Liver (tissue), 9 donors: ENCODE results near the gene DLEC1. TPM values are rescaled to one million over a fixed set of nuclear protein-coding genes. Genes with fewer than 3 reads are reported as not detected.

Experiments
- DNase-seq: peaks from one replicate; pipeline ENCODE4 v3.0.0-alpha.2; 2017; ENCODE audit warnings: low spot score
- H3K27ac ChIP-seq, 2 donors: one replicate each; pipeline ENCODE4 v1.7.0; 2013; ENCODE audit warnings: inconsistent platforms in 2 of 2, low read length in 2 of 2, control low read depth in 1 of 2, low read depth in 1 of 2, mild to moderate bottlenecking in 1 of 2
- H3K27me3 ChIP-seq, 4 donors: one replicate each; pipeline versions ENCODE4 v1.6.1 to v1.7.0; 2013; ENCODE audit warnings: low read length in 3 of 4, inconsistent platforms in 1 of 4, mild to moderate bottlenecking in 1 of 4, moderate library complexity in 1 of 4; ENCODE audit not compliant: control insufficient read depth in 4 of 4, insufficient read depth in 4 of 4
- H3K36me3 ChIP-seq, 4 donors: one replicate each; pipeline versions ENCODE4 v1.6.1 to v1.7.0; 2013; ENCODE audit warnings: low read length in 3 of 4, mild to moderate bottlenecking in 3 of 4, low read depth in 1 of 4, moderate library complexity in 1 of 4; ENCODE audit not compliant: control insufficient read depth in 4 of 4, insufficient read depth in 3 of 4
- H3K4me1 ChIP-seq, 4 donors: one replicate each; pipeline versions ENCODE4 v1.6.1 to v1.7.0; 2013; ENCODE audit warnings: low read length in 3 of 4, mild to moderate bottlenecking in 3 of 4, moderate library complexity in 1 of 4; ENCODE audit not compliant: control insufficient read depth in 4 of 4, insufficient read depth in 4 of 4
- H3K4me3 ChIP-seq, 3 donors: one replicate each; pipeline versions ENCODE4 v1.6.1 to v1.7.0; 2013; ENCODE audit warnings: low read length in 3 of 3, control low read depth in 1 of 3, low read depth in 1 of 3, mild to moderate bottlenecking in 1 of 3
- H3K9ac ChIP-seq, 2 donors: one replicate each; pipeline ENCODE4 v1.7.0; 2013; ENCODE audit warnings: low read length in 2 of 2, mild to moderate bottlenecking in 2 of 2, moderate library complexity in 2 of 2, control low read depth in 1 of 2, low read depth in 1 of 2
- H3K9me3 ChIP-seq, 4 donors: one replicate each; pipeline versions ENCODE4 v1.6.1 to v1.7.0; 2013; ENCODE audit warnings: low read length in 3 of 4; ENCODE audit not compliant: control insufficient read depth in 4 of 4
- FOXA2 ChIP-seq: IDR thresholded peaks from 2 replicates; pipeline ENCODE4 v1.6.1; 2016; ENCODE audit warnings: antibody characterized with exemption
- GABPA ChIP-seq, 2 donors: IDR thresholded peaks in 1 of 2; conservative IDR thresholded peaks in 1 of 2; 2 replicates each; pipeline ENCODE4 v1.6.1; 2016; ENCODE audit warnings: antibody characterized with exemption in 2 of 2, mild to moderate bottlenecking in 1 of 2, moderate library complexity in 1 of 2
- HNF4A ChIP-seq, 2 donors: conservative IDR thresholded peaks; 2 replicates each; pipeline ENCODE4 v1.6.1; 2016; ENCODE audit warnings: antibody characterized with exemption in 2 of 2, mild to moderate bottlenecking in 2 of 2
- NR2F2 ChIP-seq: IDR thresholded peaks from 2 replicates; pipeline ENCODE4 v1.6.1; 2016; ENCODE audit warnings: antibody characterized with exemption
- RAD21 ChIP-seq, 2 donors: IDR thresholded peaks; 2 replicates each; pipeline ENCODE4 v1.6.1; 2016; ENCODE audit warnings: antibody characterized with exemption in 2 of 2, mild to moderate bottlenecking in 2 of 2
- SP1 ChIP-seq: IDR thresholded peaks from 2 replicates; pipeline ENCODE4 v1.6.1; 2018; ENCODE audit warnings: antibody characterized with exemption, mild to moderate bottlenecking
- TAF1 ChIP-seq: conservative IDR thresholded peaks from 2 replicates; pipeline ENCODE4 v1.6.1; 2016; ENCODE audit warnings: antibody characterized with exemption, mild to moderate bottlenecking
- WGBS: extraction: QIAGEN DNeasy Blood & Tissue Kit; methylation state at CpG from one replicate; pipeline ENCODE4 v1.1.7; 2013; 5-methylcytosine and 5-hydroxymethylcytosine counted together
- polyA plus RNA-seq, 2 donors: library from polyadenylated mRNA; stranded (reverse) in 1 of 2; unstranded in 1 of 2; fragments of 200-250 nt in 1 of 2; fragments of >200 nt in 1 of 2; fragmentation: Nextera tagmentation in 1 of 2; extraction: Ambion mirVana in 1 of 2; gene quantifications; one replicate each; pipeline versions ENCODE4 v1.2.1 to v1.2.3, GENCODE V29; 2013 to 2015
- total RNA-seq, 2 donors: library from RNA; depleted of rRNA; stranded (reverse); fragments of >200 nt; gene quantifications; one replicate each; pipeline ENCODE4 v1.2.3, GENCODE V29; 2014
- TF ChIP-seq, protein P1 (sequence below): IDR thresholded peaks from 2 replicates; pipeline ENCODE4 v1.6.1; 2016; ENCODE audit warnings: antibody characterized with exemption
- TF ChIP-seq, protein P2 (sequence below): fragments of 150-350 bp; IDR thresholded peaks from 2 replicates; pipeline ENCODE4 v1.5.1; 2017; ENCODE audit warnings: improper control_type of control experiment, low read depth, low read length; ENCODE audit not compliant: missing input control
- TF ChIP-seq, protein P3 (sequence below): IDR thresholded peaks from 2 replicates; pipeline ENCODE4 v1.6.1; 2016; ENCODE audit warnings: antibody characterized with exemption, mild to moderate bottlenecking
- TF ChIP-seq, protein P4 (sequence below): IDR thresholded peaks from 2 replicates; pipeline ENCODE4 v1.6.1; 2016; ENCODE audit warnings: antibody characterized with exemption
- TF ChIP-seq, protein P5 (sequence below): IDR thresholded peaks from 2 replicates; pipeline ENCODE4 v1.6.1; 2016; ENCODE audit warnings: antibody characterized with exemption
- donor health status: healthy.
- donor health status: healthy.
- donor health status: healthy.
- donor health status: healthy.
- donor health status: healthy.

The DLEC1 gene
- total and polyA plus RNA-seq, 4 donors = 0.09 to 0.63 (median 0.30) TPM

DNA sequence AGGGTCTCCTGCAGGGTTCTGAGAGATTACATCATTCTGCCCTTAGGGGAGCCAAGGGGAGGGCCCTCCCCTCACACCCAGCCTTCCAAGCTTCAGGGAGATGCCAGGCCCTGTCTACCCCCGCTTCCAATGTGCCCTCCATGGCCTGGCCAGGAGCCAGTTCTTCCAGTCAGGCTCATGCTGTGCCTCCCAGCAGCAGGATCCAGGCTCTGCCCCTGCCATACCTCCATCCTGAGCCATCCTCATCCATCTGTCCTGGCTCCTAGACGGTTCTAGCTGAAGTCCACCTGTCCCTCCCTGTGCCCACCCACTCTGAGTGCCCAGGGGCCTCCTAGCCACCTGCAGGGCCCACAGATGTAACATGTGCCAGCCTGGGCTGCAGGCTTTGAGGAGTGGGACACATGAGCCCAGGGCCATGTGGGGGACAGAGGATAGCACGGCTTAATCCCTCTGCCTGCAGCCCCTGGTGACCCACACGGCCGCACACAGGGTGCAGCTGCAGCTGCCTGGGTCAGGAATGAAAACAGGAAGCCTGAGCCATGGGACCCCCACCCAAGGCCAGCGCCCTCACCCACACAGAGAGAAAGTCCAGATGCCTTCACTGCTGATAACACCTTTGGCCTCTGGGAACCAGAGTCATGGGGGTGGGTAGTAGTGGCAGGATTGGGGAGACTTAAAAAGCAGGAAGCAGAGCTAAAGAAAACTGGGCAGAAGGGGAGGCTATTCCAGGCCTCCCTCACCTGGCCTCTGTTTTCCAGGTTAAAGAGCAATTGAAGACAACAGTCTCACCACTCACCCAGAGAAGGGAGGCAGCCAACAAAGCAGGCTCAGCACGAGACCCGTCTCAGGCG, 21.3 kb upstream of the DLEC1 start:
- Histone ChIP-seq H3K9me3 (peaks cover 0 to 2% (median 0%) of the 10 kb centered on the region in 4 donors), H3K4me3 (no peak overlapping the region), H3K4me1 (peaks cover 0 to 2% (median 0%) of the 10 kb centered on the region in 4 donors), H3K36me3 (peaks cover 4 to 19% (median 13%) of the 10 kb centered on the region in 4 donors), H3K9ac (no peak overlapping the region), H3K27ac (no peak overlapping the region), H3K27me3 (no peaks in the 10 kb centered on the region)
- WGBS = 82% methylated on average over 9 of the region's 9 CpGs
- TF ChIP-seq FOXA2 = no peak
- TF ChIP-seq RAD21 (IDR thresholded peaks at IDR 0.05) = no peak
- TF ChIP-seq, protein P1, sequence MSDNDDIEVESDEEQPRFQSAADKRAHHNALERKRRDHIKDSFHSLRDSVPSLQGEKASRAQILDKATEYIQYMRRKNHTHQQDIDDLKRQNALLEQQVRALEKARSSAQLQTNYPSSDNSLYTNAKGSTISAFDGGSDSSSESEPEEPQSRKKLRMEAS = no peak
- TF ChIP-seq, protein P2, sequence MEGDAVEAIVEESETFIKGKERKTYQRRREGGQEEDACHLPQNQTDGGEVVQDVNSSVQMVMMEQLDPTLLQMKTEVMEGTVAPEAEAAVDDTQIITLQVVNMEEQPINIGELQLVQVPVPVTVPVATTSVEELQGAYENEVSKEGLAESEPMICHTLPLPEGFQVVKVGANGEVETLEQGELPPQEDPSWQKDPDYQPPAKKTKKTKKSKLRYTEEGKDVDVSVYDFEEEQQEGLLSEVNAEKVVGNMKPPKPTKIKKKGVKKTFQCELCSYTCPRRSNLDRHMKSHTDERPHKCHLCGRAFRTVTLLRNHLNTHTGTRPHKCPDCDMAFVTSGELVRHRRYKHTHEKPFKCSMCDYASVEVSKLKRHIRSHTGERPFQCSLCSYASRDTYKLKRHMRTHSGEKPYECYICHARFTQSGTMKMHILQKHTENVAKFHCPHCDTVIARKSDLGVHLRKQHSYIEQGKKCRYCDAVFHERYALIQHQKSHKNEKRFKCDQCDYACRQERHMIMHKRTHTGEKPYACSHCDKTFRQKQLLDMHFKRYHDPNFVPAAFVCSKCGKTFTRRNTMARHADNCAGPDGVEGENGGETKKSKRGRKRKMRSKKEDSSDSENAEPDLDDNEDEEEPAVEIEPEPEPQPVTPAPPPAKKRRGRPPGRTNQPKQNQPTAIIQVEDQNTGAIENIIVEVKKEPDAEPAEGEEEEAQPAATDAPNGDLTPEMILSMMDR = no peak
- TF ChIP-seq TAF1 = no peak
- TF ChIP-seq HNF4A (conservative IDR thresholded peaks at IDR 0.05) = no peak
- TF ChIP-seq, protein P3, sequence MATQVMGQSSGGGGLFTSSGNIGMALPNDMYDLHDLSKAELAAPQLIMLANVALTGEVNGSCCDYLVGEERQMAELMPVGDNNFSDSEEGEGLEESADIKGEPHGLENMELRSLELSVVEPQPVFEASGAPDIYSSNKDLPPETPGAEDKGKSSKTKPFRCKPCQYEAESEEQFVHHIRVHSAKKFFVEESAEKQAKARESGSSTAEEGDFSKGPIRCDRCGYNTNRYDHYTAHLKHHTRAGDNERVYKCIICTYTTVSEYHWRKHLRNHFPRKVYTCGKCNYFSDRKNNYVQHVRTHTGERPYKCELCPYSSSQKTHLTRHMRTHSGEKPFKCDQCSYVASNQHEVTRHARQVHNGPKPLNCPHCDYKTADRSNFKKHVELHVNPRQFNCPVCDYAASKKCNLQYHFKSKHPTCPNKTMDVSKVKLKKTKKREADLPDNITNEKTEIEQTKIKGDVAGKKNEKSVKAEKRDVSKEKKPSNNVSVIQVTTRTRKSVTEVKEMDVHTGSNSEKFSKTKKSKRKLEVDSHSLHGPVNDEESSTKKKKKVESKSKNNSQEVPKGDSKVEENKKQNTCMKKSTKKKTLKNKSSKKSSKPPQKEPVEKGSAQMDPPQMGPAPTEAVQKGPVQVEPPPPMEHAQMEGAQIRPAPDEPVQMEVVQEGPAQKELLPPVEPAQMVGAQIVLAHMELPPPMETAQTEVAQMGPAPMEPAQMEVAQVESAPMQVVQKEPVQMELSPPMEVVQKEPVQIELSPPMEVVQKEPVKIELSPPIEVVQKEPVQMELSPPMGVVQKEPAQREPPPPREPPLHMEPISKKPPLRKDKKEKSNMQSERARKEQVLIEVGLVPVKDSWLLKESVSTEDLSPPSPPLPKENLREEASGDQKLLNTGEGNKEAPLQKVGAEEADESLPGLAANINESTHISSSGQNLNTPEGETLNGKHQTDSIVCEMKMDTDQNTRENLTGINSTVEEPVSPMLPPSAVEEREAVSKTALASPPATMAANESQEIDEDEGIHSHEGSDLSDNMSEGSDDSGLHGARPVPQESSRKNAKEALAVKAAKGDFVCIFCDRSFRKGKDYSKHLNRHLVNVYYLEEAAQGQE = no peak
- TF ChIP-seq, protein P4, sequence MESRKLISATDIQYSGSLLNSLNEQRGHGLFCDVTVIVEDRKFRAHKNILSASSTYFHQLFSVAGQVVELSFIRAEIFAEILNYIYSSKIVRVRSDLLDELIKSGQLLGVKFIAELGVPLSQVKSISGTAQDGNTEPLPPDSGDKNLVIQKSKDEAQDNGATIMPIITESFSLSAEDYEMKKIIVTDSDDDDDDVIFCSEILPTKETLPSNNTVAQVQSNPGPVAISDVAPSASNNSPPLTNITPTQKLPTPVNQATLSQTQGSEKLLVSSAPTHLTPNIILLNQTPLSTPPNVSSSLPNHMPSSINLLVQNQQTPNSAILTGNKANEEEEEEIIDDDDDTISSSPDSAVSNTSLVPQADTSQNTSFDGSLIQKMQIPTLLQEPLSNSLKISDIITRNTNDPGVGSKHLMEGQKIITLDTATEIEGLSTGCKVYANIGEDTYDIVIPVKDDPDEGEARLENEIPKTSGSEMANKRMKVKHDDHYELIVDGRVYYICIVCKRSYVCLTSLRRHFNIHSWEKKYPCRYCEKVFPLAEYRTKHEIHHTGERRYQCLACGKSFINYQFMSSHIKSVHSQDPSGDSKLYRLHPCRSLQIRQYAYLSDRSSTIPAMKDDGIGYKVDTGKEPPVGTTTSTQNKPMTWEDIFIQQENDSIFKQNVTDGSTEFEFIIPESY = no peak
- TF ChIP-seq, protein P5, sequence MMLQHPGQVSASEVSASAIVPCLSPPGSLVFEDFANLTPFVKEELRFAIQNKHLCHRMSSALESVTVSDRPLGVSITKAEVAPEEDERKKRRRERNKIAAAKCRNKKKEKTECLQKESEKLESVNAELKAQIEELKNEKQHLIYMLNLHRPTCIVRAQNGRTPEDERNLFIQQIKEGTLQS = no peak
- no peak for DNase-seq

DNA sequence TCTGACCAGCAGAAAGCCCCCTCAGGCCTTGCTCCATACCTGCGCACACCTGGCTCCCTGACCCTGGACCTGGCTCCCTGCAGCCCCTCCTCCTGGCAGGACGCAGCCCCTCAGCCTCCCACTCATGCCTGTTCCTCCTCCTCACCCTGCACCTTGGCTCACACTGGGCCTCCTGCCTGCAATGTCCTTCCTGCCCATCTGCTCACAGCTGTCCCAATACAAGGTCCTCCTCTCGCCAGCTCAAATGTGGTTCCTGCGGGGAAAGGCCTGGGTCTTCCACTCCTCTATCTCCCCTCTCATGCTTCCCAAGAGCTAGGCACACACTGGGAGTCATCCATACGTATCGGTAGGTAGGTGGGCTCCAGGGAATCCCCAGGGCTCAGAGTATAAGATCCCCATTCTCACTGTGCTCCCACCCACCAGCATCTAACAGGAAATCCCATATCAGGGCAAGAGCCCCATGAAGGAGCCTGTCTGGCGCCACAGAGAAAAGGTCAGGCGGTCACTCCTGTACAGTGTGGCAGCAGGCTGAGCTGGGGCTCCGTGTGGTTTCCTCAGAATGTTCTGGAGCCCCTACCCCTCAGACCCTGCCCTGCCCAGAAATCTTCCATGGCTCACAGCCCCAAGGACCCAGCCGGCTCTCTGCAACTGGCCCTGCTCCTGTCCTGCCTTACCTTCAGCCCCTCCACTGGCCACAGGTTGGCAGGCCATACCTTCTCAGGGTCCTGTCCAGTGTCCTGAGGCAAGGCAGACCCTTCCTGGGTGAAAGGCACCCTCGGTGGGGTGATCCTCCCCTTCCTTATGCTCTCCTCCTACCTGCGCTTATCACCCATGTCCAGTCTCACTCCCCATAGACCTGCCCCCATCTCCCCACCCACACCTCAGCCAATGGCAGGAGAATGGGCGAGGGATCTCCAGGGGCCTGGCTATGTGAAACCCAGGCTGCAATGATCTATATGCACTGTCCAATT, 20.4 kb upstream of the DLEC1 start:
- TF ChIP-seq GABPA (IDR thresholded peaks at IDR 0.05 in 1 of 2, conservative IDR thresholded peaks at IDR 0.05 in 1 of 2) = no peak
- TF ChIP-seq, protein P2 = no peak
- no peak for TF ChIP-seq NR2F2
- TF ChIP-seq, protein P3 = no peak
- TF ChIP-seq SP1 = no peak
- Histone ChIP-seq H3K4me1 (peaks cover 0 to 11% (median 4%) of the 10 kb centered on the region in 4 donors), H3K4me3 (no peak overlapping the region), H3K36me3 (peaks cover 4 to 19% (median 13%) of the 10 kb centered on the region in 4 donors), H3K9me3 (peaks cover 0 to 2% (median 0%) of the 10 kb centered on the region in 4 donors), H3K27ac (peak overlapping the region in 1 of 2 donors; percentile 9), H3K9ac (no peak overlapping the region), H3K27me3 (no peaks in the 10 kb centered on the region)
- 86% methylated on average over 13 of the region's 13 CpGs for WGBS
- no peak for DNase-seq
